CD14-positive monocyte (primary cell): ENCODE data around the gene LRRC4C. TPM values are rescaled to one million over a fixed set of nuclear protein-coding genes. Genes with fewer than 3 reads are reported as not detected.

Experiments used
- DNase-seq, 3 donors: peaks; one replicate each; pipeline ENCODE4 v3.0.0-alpha.2; 2011 to 2022
- H2AFZ ChIP-seq: 2 replicates; pipeline ENCODE4 v1.6.0; 2012; ENCODE audit warnings: mild to moderate bottlenecking, low read depth, low read length, inconsistent platforms; ENCODE audit not compliant: insufficient read depth, poor library complexity, severe bottlenecking
- H3K27ac ChIP-seq, 2 donors: 1 replicate in 1 of 2; 2 replicates in 1 of 2; pipeline ENCODE4 v1.5.1; 2012 to 2013; ENCODE audit warnings: low read length in 2 of 2, control low read depth in 1 of 2, inconsistent platforms in 1 of 2, low read depth in 1 of 2, mild to moderate bottlenecking in 1 of 2
- H3K27me3 ChIP-seq, 2 donors: one replicate each; pipeline versions ENCODE4 v1.6.0 to v1.6.1; 2011 to 2013; ENCODE audit warnings: low read length in 2 of 2; ENCODE audit not compliant: control insufficient read depth in 2 of 2, insufficient read depth in 2 of 2
- H3K36me3 ChIP-seq, 2 donors: replicated peaks in 1 of 2; 1 replicate in 1 of 2; 2 replicates in 1 of 2; pipeline versions ENCODE4 v1.5.1 to v1.6.1; 2012 to 2013; ENCODE audit warnings: low read length in 2 of 2, control low read depth in 1 of 2, inconsistent platforms in 1 of 2, mild to moderate bottlenecking in 1 of 2; ENCODE audit not compliant: insufficient read depth in 2 of 2, control insufficient read depth in 1 of 2
- H3K4me1 ChIP-seq, 2 donors: 1 replicate in 1 of 2; 2 replicates in 1 of 2; pipeline versions ENCODE4 v1.5.1 to v1.6.1; 2012 to 2013; ENCODE audit warnings: low read length in 2 of 2, control low read depth in 1 of 2, inconsistent platforms in 1 of 2, mild to moderate bottlenecking in 1 of 2, moderate library complexity in 1 of 2; ENCODE audit not compliant: insufficient read depth in 2 of 2, control insufficient read depth in 1 of 2
- H3K4me2 ChIP-seq: replicated peaks from 2 replicates; pipeline ENCODE3; 2012; ENCODE audit warnings: low read length, moderate library complexity, mild to moderate bottlenecking; ENCODE audit not compliant: poor library complexity, severe bottlenecking; ENCODE audit errors: extremely low read depth
- H3K4me3 ChIP-seq, 3 experiments: fragments of 200-600 bp in 1 of 3; sonication (generic) in 1 of 3; replicated peaks in 1 of 3; 1 replicate in 2 of 3; 2 replicates in 1 of 3; pipeline ENCODE4 v1.5.1; 2011 to 2013; ENCODE audit warnings: low read length in 3 of 3, mild to moderate bottlenecking in 3 of 3, control low read depth in 2 of 3, low read depth in 2 of 3, inconsistent platforms in 1 of 3, moderate library complexity in 1 of 3
- H3K79me2 ChIP-seq: 2 replicates; pipeline ENCODE4 v1.6.0; 2012; ENCODE audit warnings: mild to moderate bottlenecking, control low read depth, inconsistent platforms, low read length, moderate library complexity; ENCODE audit not compliant: insufficient read depth
- H3K9ac ChIP-seq: 2 replicates; pipeline ENCODE4 v1.6.0; 2017; ENCODE audit warnings: low read length, mild to moderate bottlenecking; ENCODE audit not compliant: insufficient read depth, poor library complexity, severe bottlenecking
- H3K9me3 ChIP-seq, 2 donors: replicated peaks in 1 of 2; 1 replicate in 1 of 2; 2 replicates in 1 of 2; pipeline versions ENCODE4 v1.5.1 to v1.6.1; 2012 to 2013; ENCODE audit warnings: low read length in 2 of 2, control low read depth in 1 of 2; ENCODE audit not compliant: control insufficient read depth in 1 of 2, insufficient read depth in 1 of 2
- H4K20me1 ChIP-seq: 2 replicates; pipeline ENCODE4 v1.6.0; 2012; ENCODE audit warnings: mild to moderate bottlenecking, low read length, control low read depth, moderate library complexity; ENCODE audit not compliant: insufficient read depth
- H3K27ac Mint-ChIP-seq, 7 donors: one replicate each; pipeline ENCODE4 v1.8.0; 2020; ENCODE audit warnings: mild to moderate bottlenecking in 7 of 7, mixed read lengths in 7 of 7, moderate library complexity in 6 of 7, inconsistent platforms in 2 of 7
- H3K27me3 Mint-ChIP-seq, 3 donors: one replicate each; pipeline ENCODE4 v1.8.0; 2021 to 2022; ENCODE audit warnings: low read depth in 3 of 3, mild to moderate bottlenecking in 3 of 3, mixed read lengths in 3 of 3, moderate library complexity in 3 of 3, inconsistent platforms in 1 of 3
- H3K36me3 Mint-ChIP-seq, 2 donors: one replicate each; pipeline ENCODE4 v1.8.0; 2020; ENCODE audit warnings: mixed read lengths in 2 of 2, inconsistent platforms in 1 of 2, mild to moderate bottlenecking in 1 of 2
- H3K4me1 Mint-ChIP-seq: one replicate; pipeline ENCODE4 v1.8.0; 2020; ENCODE audit warnings: mild to moderate bottlenecking, mixed read lengths
- H3K4me3 Mint-ChIP-seq, 2 donors: one replicate each; pipeline ENCODE4 v1.8.0; 2020; ENCODE audit warnings: mild to moderate bottlenecking in 2 of 2, mixed read lengths in 2 of 2, moderate library complexity in 1 of 2
- H3K9me3 Mint-ChIP-seq, 7 donors: one replicate each; pipeline ENCODE4 v1.8.0; 2020 to 2022; ENCODE audit warnings: mixed read lengths in 7 of 7, mild to moderate bottlenecking in 6 of 7, moderate library complexity in 6 of 7, inconsistent platforms in 2 of 7
- CTCF ChIP-seq: fragments of 200-600 bp; IDR thresholded peaks from one replicate; pipeline ENCODE4 v1.8.0; 2022; ENCODE audit warnings: antibody characterized with exemption, mild to moderate bottlenecking
- WGBS: methylation state at CpG from one replicate; pipeline ENCODE4 v1.1.5; 2013; ENCODE audit warnings: missing lambda C conversion rate; ENCODE audit not compliant: insufficient coverage; 5-methylcytosine and 5-hydroxymethylcytosine counted together
- intact Hi-C, 2 donors: fragments of 100-400 bp; cut with micrococcal nuclease; formaldehyde crosslinking; loops; one replicate each; pipeline versions ENCODE4 v1.15.0 to v1.15.1; 2023
- polyA plus RNA-seq, 3 donors: library from polyadenylated mRNA; depleted of rRNA in 1 of 3; unstranded in 2 of 3; stranded (reverse) in 1 of 3; fragments of 300-500 nt in 2 of 3; fragments of >200 nt in 1 of 3; fragmentation: Illumina TruSeq in 2 of 3; gene quantifications; 1 replicate in 2 of 3; 2 replicates in 1 of 3; pipeline ENCODE4 v1.2.3, GENCODE V29; 2012 to 2021

Gene LRRC4C
- polyA plus RNA-seq, 3 donors = not detected

DNA sequence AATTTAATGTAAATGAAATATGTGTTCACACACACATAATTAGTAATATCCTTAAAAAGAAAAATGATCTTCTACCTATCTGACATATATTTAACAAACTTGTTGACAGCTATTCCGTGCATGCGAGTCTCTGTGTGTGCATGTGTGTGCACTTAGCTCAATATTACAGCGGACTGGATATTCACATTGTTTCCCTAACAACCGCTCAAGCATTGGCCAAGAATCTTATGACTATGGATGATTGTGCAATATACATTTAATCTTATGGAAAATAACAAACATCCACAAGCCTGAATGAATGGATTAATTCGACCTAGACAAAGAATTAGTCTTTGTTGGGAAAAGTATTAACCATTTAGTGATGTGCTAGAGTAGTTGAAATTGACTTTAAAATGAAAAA, 1078.6 kb downstream of the LRRC4C start:
- TF ChIP-seq CTCF = no peak
- H3K4me1 ChIP-seq = no peaks in the 10 kb centered on the region
- no peaks in the 10 kb centered on the region for H3K27me3 Mint-ChIP-seq
- H3K79me2 ChIP-seq = no peaks in the 10 kb centered on the region
- H4K20me1 ChIP-seq = no peaks in the 10 kb centered on the region
- H3K9me3 Mint-ChIP-seq = peaks cover 0 to 13% (median 3%) of the 10 kb centered on the region in 7 donors
- no peaks in the 10 kb centered on the region for H3K36me3 Mint-ChIP-seq
- H3K4me1 Mint-ChIP-seq = no peaks in the 10 kb centered on the region
- H3K4me3 Mint-ChIP-seq = no peak overlapping the region
- H3K27me3 ChIP-seq = no peaks in the 10 kb centered on the region
- intact Hi-C loops = no loop called here
- peaks cover 0 to 2% of the 10 kb centered on the region in 2 donors for H3K9me3 ChIP-seq
- no peak overlapping the region for H2AFZ ChIP-seq
- H3K9ac ChIP-seq = no peak overlapping the region
- no peak for DNase-seq
- H3K27ac Mint-ChIP-seq = no peak overlapping the region
- H3K36me3 ChIP-seq = no peaks in the 10 kb centered on the region
- no peak overlapping the region for H3K4me2 ChIP-seq
- WGBS = no CpG with 5 or more reads among the region's 5 CpGs
- no peak overlapping the region for H3K4me3 ChIP-seq
- no peak overlapping the region for H3K27ac ChIP-seq

- no peaks in the 10 kb centered on the region for H3K4me1 ChIP-seq
- Mint-ChIP-seq H3K27ac (no peak overlapping the region), H3K27me3 (no peaks in the 10 kb centered on the region), H3K4me1 (no peaks in the 10 kb centered on the region), H3K36me3 (no peaks in the 10 kb centered on the region), H3K9me3 (peaks cover 0 to 2% (median 0%) of the 10 kb centered on the region in 7 donors), H3K4me3 (no peak overlapping the region)
- no peak overlapping the region for H3K9ac ChIP-seq
- no peaks in the 10 kb centered on the region for H3K36me3 ChIP-seq
- no peaks in the 10 kb centered on the region for H3K79me2 ChIP-seq
- no peak overlapping the region for H3K4me3 ChIP-seq
- no peak for TF ChIP-seq CTCF
- no peaks in the 10 kb centered on the region for H4K20me1 ChIP-seq
- H2AFZ ChIP-seq = no peak overlapping the region
- WGBS = 75% methylated on average over 1 of the region's 3 CpGs
- no peaks in the 10 kb centered on the region for H3K27me3 ChIP-seq
- intact Hi-C loops = no loop called here
- no peak overlapping the region for H3K4me2 ChIP-seq
- no peak overlapping the region for H3K27ac ChIP-seq
- DNase-seq = no peak
- H3K9me3 ChIP-seq = no peaks in the 10 kb centered on the region
Observed at GRCh38 chr11:40376331-40376730, 1083.1 kb downstream of the LRRC4C start.
